Stimulated activated effector memory CD8-positive, alpha-beta T cell treated with anti-CD3 and anti-CD28 coated beads, Interleukin-12 subunit alpha, Interleukin-12 subunit beta, amount 100 ng/mL, for 72 hours (primary cell): ENCODE measurements around the gene DICER1.
"Not testable (repeated sequence)": the region's sequence is repeated elsewhere in the genome, so short reads cannot be mapped to it uniquely, and the experiment has no call there.

Source experiments
- ATAC-seq: fragments of 150-1000 bp; cut with Tn5 transposase; 2 replicates; pipeline ENCODE4 v1.10.0; 2021
- DNase-seq, 2 donors: peaks; one replicate each; pipeline ENCODE4 v3.0.0; 2021 to 2022; ENCODE audit warnings: low spot score in 2 of 2
- H3K27ac Mint-ChIP-seq: one replicate; pipeline ENCODE4 v1.8.0; 2022; ENCODE audit warnings: mild to moderate bottlenecking, mixed read lengths
- H3K36me3 Mint-ChIP-seq: one replicate; pipeline ENCODE4 v1.8.0; 2022; ENCODE audit warnings: mild to moderate bottlenecking, mixed read lengths
- H3K4me1 Mint-ChIP-seq: one replicate; pipeline ENCODE4 v1.8.0; 2022; ENCODE audit warnings: mixed read lengths
- H3K4me3 Mint-ChIP-seq: one replicate; pipeline ENCODE4 v1.8.0; 2022; ENCODE audit warnings: mild to moderate bottlenecking, mixed read lengths
- H3K9me3 Mint-ChIP-seq: one replicate; pipeline ENCODE4 v1.8.0; 2022; ENCODE audit warnings: mixed read lengths

DICER1 gene

GRCh38 chr14:95190346-95190840, 33.1 kb upstream of the DICER1 start:
- no peak overlapping the region for H3K4me3 Mint-ChIP-seq
- H3K4me1 Mint-ChIP-seq, result no peaks in the 10 kb centered on the region
- no peak overlapping the region for H3K27ac Mint-ChIP-seq
- no peaks in the 10 kb centered on the region for H3K36me3 Mint-ChIP-seq
- no peak for ATAC-seq
- DNase-seq, result no peak
- no peaks in the 10 kb centered on the region for H3K9me3 Mint-ChIP-seq

GRCh38 chr14:95189367-95190132, 32.2 kb upstream of the DICER1 start:
- Mint-ChIP-seq H3K27ac (no peak overlapping the region), H3K4me3 (no peak overlapping the region), H3K4me1 (no peaks in the 10 kb centered on the region), H3K9me3 (no peaks in the 10 kb centered on the region), H3K36me3 (no peaks in the 10 kb centered on the region)
- ATAC-seq (no peak), DNase-seq (no peak)

- H3K36me3 Mint-ChIP-seq, result no peaks in the 10 kb centered on the region
These were observed 31.1 kb upstream of the DICER1 start for GRCh38 chr14:95188380-95188779.

GRCh38 chr14:95185767-95186392, 28.6 kb upstream of the DICER1 start:
- no peaks in the 10 kb centered on the region for H3K36me3 Mint-ChIP-seq
- ATAC-seq (no peak), DNase-seq (no peak)
- no peak overlapping the region for H3K4me3 Mint-ChIP-seq
- no peaks in the 10 kb centered on the region for H3K4me1 Mint-ChIP-seq
- H3K9me3 Mint-ChIP-seq, result no peaks in the 10 kb centered on the region
- no peak overlapping the region for H3K27ac Mint-ChIP-seq

More at GRCh38 chr14:95188380-95188779, 31.1 kb upstream of the DICER1 start:
- no peaks in the 10 kb centered on the region for H3K4me1 Mint-ChIP-seq
- ATAC-seq (no peak), DNase-seq (no peak)
- no peak overlapping the region for H3K27ac Mint-ChIP-seq
- no peaks in the 10 kb centered on the region for H3K9me3 Mint-ChIP-seq
- H3K4me3 Mint-ChIP-seq, result no peak overlapping the region

- Mint-ChIP-seq H3K9me3 (no peaks in the 10 kb centered on the region), H3K4me3 (no peak overlapping the region), H3K4me1 (no peaks in the 10 kb centered on the region), H3K27ac (no peak overlapping the region), H3K36me3 (no peaks in the 10 kb centered on the region)
- no peak for DNase-seq
- no peak for ATAC-seq
These were observed 27.9 kb upstream of the DICER1 start for GRCh38 chr14:95185033-95185766.

GRCh38 chr14:95184413-95184790, 27.1 kb upstream of the DICER1 start:
- Mint-ChIP-seq H3K36me3 (no peaks in the 10 kb centered on the region), H3K4me1 (no peaks in the 10 kb centered on the region), H3K9me3 (no peaks in the 10 kb centered on the region), H3K27ac (no peak overlapping the region), H3K4me3 (no peak overlapping the region)
- ATAC-seq (no peak), DNase-seq (no peak)

- ATAC-seq (no peak), DNase-seq (no peak)
- Mint-ChIP-seq H3K36me3 (no peaks in the 10 kb centered on the region), H3K27ac (no peak overlapping the region), H3K9me3 (no peaks in the 10 kb centered on the region), H3K4me3 (no peak overlapping the region), H3K4me1 (no peaks in the 10 kb centered on the region)
These were observed 26.4 kb upstream of the DICER1 start for GRCh38 chr14:95183532-95184412.

- H3K4me3 Mint-ChIP-seq, result no peak overlapping the region
These were observed 25.8 kb upstream of the DICER1 start for GRCh38 chr14:95183082-95183481.

GRCh38 chr14:95182379-95182778, 25.1 kb upstream of the DICER1 start:
- Mint-ChIP-seq H3K4me1 (no peaks in the 10 kb centered on the region), H3K4me3 (no peak overlapping the region), H3K9me3 (no peaks in the 10 kb centered on the region), H3K36me3 (no peaks in the 10 kb centered on the region), H3K27ac (no peak overlapping the region)
- DNase-seq, result no peak
- no peak for ATAC-seq

More at GRCh38 chr14:95183082-95183481, 25.8 kb upstream of the DICER1 start:
- no peaks in the 10 kb centered on the region for H3K4me1 Mint-ChIP-seq
- H3K9me3 Mint-ChIP-seq, result no peaks in the 10 kb centered on the region
- DNase-seq, result no peak
- H3K36me3 Mint-ChIP-seq, result no peaks in the 10 kb centered on the region
- ATAC-seq, result no peak
- no peak overlapping the region for H3K27ac Mint-ChIP-seq

GRCh38 chr14:95180966-95181741, 23.8 kb upstream of the DICER1 start:
- DNase-seq (no peak), ATAC-seq (no peak)
- Mint-ChIP-seq H3K4me3 (no peak overlapping the region), H3K4me1 (no peaks in the 10 kb centered on the region), H3K27ac (no peak overlapping the region), H3K9me3 (no peaks in the 10 kb centered on the region), H3K36me3 (no peaks in the 10 kb centered on the region)

- not testable (repeated sequence) for H3K9me3 Mint-ChIP-seq, H3K4me1 Mint-ChIP-seq, H3K27ac Mint-ChIP-seq, H3K36me3 Mint-ChIP-seq, DNase-seq, ATAC-seq, H3K4me3 Mint-ChIP-seq
These were observed 18.3 kb upstream of the DICER1 start for GRCh38 chr14:95175670-95176069.

GRCh38 chr14:95174184-95174792, 17.0 kb upstream of the DICER1 start:
- H3K36me3 Mint-ChIP-seq, result no peaks in the 10 kb centered on the region
- DNase-seq (no peak), ATAC-seq (no peak)
- no peak overlapping the region for H3K4me3 Mint-ChIP-seq
- no peaks in the 10 kb centered on the region for H3K9me3 Mint-ChIP-seq
- H3K4me1 Mint-ChIP-seq, result no peaks in the 10 kb centered on the region
- H3K27ac Mint-ChIP-seq, result no peak overlapping the region

- Mint-ChIP-seq H3K4me1 (no peaks in the 10 kb centered on the region), H3K9me3 (no peaks in the 10 kb centered on the region), H3K36me3 (no peaks in the 10 kb centered on the region), H3K27ac (no peak overlapping the region), H3K4me3 (no peak overlapping the region)
- ATAC-seq (no peak), DNase-seq (no peak)
These were observed 16.2 kb upstream of the DICER1 start for GRCh38 chr14:95173518-95173917.

- Mint-ChIP-seq H3K4me3 (no peak overlapping the region), H3K9me3 (peaks cover 13% of the 10 kb centered on the region), H3K36me3 (no peaks in the 10 kb centered on the region), H3K4me1 (no peaks in the 10 kb centered on the region), H3K27ac (no peak overlapping the region)
- ATAC-seq (no peak), DNase-seq (no peak)
These were observed 9.8 kb upstream of the DICER1 start for GRCh38 chr14:95167177-95167576.
